VCaP (cell line): ENCODE data around the gene ATP8B1.

ENCODE experiments used
- H3K27ac ChIP-seq: fragments of 450-650 bp; 2 replicates; pipeline ENCODE4 v1.5.1; 2017
- CTCF ChIP-seq: fragments of 450-650 bp; conservative IDR thresholded peaks from 2 replicates; pipeline ENCODE4 v1.5.1; 2017; ENCODE audit warnings: mild to moderate bottlenecking, moderate library complexity

ATP8B1 gene

DNA sequence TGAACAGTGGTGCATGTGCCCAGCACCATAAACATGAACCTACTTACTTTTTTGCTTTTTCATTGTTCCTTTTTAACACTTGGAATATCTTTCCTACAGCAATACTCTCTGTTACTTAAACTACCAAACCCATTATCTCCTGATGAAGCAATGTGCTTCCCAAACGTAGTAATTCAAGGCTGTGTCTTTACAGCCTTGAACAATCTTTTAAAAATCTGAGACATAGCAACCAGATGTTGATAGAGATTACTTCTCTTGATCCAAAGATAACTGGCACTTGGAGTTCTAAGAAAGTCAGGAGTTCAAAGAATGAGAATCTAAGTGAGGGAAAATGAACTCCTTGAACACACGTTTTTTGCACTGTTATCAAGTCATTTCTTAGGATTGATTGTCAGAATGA, 40.4 kb downstream of the ATP8B1 start:
- H3K27ac ChIP-seq = no peak overlapping the region
- no peak for TF ChIP-seq CTCF

- no peak for TF ChIP-seq CTCF
- no peak overlapping the region for H3K27ac ChIP-seq
These were observed 43.5 kb downstream of the ATP8B1 start for GRCh38 chr18:57759650-57760049.

DNA sequence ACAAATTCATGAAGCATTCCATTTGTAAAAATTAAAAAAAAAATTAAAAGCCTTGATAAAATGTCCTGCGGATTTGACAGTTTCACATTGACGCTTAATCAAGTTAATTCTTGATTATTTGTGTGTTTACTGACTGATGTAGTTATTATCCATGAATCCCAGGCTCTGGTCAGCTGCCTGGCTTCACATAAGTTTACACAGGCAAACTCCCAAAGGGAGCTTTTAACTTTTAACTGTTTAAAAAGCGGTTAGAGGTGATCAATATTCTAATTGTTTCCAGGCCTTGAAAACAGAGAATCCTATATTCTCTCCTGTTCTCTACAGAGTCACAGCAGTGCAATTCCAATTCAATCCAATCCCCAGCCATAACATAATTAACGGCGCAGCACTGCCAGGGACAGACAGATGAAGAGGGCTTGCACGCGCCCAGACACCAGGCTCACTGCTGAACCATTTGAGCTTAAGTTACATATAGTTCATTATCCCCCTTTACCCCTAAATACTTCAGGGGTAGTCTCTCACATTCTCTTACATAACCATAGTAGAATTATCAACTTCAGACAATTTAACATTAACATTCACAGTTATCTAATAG, 47.5 kb downstream of the ATP8B1 start:
- TF ChIP-seq CTCF = no peak
- no peak overlapping the region for H3K27ac ChIP-seq

GRCh38 chr18:57754577-57755338, 48.4 kb downstream of the ATP8B1 start:
- no peak overlapping the region for H3K27ac ChIP-seq
- no peak for TF ChIP-seq CTCF

GRCh38 chr18:57753063-57753462, 50.1 kb downstream of the ATP8B1 start:
- TF ChIP-seq CTCF = no peak
- peak overlapping the region; percentile 38 for H3K27ac ChIP-seq

- H3K27ac ChIP-seq = peak overlapping the region; percentile 77
- TF ChIP-seq CTCF = no peak
These were observed 53.5 kb downstream of the ATP8B1 start for GRCh38 chr18:57749604-57749970.

- H3K27ac ChIP-seq = peak overlapping the region; percentile 77
These were observed 54.1 kb downstream of the ATP8B1 start for GRCh38 chr18:57748770-57749603.

More at GRCh38 chr18:57748770-57749603, 54.1 kb downstream of the ATP8B1 start:
- no peak for TF ChIP-seq CTCF
